NOMO-1 treated with dmso at 0.1 percent for 144 hours (cell line): Measurements from ENCODE around the gene PTPN1.

ENCODE experiments used
- DNase-seq: peaks from one replicate; lab custom pipeline; 2025; ENCODE audit not compliant: unreplicated experiment; lab: John Stamatoyannopoulos, UW

The PTPN1 gene

DNA sequence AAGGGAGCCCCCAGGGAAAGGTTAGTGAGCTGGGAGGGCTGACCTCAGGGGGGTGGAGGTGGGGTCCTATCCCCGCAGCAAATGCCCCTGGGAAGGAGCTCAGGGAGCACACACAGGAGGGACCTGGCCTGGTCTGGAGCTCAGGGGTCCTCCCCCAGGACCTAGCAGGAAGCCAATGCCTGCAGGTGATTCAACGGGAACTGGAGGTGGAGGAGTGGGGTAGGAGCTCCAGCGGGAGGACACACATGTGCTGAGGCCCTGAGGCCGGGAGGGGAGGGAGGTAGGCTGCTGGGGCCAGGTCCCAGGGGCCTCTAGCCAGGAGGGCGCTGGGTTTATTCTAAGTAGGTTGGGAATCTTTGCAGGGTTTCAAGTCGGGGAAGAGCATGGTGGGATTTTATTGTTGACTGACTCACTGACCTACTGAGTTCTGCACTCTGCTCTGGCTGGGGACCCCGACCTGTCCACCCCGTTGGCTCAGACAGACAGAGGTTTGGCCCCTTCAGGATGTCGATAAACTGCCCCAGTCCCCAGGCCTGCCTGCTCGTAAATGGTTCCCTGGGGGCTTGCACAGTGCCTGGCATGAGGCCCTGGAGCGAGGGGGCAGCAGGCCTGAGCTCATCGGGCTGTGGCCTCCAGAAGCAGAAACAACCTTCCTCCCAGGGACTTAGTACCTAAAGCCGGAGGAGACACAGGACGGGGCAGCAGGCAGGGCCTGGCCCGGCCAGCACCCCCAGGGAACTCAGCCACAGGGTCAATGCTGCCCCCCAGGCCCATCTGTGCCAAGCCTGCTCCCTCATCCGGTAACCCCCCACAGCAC, 118.9 kb downstream of the PTPN1 start:
- no peak for DNase-seq

DNA sequence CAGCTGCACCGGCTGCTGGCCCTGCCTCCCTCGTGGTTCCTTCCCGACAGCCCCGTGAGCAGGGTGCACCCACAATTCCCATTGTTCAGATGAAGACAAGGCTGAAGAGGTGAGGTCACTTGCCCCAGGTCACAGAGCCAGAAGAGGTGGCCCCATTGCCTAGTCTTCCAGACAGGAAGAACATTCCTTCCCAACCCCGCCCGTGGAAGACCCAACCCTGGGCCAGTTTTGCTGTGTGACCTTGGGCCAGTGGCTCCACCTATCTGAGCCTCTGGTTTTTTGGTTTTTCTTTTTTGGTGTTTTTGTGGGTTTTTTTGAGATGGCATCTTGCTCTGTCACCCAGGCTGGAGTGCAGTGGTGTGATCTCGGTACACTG, 119.5 kb downstream of the PTPN1 start:
- no peak for DNase-seq

GRCh38 chr20:50630578-50631263, 120.5 kb downstream of the PTPN1 start:
- DNase-seq: no peak

DNA sequence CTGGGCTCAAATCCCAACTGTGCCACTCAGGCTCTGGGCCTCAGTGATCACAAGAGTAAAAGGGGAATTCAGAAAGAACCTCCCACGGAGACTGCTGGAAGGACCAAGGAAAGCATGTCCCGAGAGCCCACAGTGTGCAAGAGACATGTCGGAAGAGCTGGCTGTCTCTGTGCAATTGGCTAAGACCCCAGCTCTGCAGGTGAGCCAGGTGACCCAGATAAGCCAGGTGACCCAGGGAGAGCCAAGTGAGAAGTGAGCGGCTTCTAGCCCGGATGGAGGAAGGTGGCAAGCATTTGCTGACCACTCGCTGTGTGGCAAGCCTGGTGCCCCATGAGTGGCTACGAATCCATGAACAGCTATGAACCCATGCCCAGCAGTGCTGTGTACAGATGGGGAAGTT, 122.1 kb downstream of the PTPN1 start:
- DNase-seq: no peak

DNA sequence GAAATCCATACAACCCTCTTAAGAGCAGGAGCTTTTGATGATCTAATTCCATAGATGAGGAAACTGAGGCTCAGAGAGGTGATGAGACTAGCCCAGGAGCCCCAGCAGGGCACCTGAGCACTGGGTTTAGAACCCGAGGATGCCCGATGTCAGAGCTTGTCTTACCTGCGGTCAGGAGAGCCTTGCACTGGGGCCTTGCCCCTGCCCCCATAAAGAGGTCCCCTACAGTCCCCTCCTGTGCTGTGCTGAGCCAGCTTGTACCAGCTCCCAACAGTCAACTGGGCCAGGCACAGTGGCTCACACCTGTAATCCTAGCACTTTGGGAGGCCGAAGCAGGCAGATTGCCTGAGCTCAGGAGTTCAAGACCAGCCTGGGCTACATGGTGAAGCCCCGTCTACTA, 122.5 kb downstream of the PTPN1 start:
- no peak for DNase-seq

- no peak for DNase-seq
Observed at GRCh38 chr20:50633361-50633760, 123.2 kb downstream of the PTPN1 start.

DNA sequence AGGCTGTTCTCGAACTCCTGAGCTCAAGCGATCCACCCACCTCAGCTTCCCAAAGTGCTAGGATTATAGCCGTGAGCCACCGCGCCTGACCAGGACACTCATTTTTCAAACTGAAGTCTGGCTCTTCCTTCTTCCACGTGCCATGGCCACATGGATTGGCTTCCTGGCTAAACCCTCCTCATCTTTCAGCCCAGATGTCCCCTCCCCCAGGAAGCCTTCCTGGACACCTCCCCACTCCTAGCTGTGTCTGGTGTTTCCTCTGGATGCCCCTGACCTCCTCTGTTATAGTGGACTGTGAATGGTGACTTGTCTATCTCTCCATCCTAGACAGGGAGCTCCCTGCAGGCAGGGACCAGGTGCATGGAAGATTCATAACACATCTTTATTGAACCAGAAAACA, 124.0 kb downstream of the PTPN1 start:
- no peak for DNase-seq
